DMS 273 treated with DMSO at 0.1 percent for 48 hours (cell line): Measurements from ENCODE around the gene GATM.

ENCODE experiments used
- DNase-seq: peaks from one replicate; lab custom pipeline; 2025; lab: John Stamatoyannopoulos, UW

The GATM gene, protein sequence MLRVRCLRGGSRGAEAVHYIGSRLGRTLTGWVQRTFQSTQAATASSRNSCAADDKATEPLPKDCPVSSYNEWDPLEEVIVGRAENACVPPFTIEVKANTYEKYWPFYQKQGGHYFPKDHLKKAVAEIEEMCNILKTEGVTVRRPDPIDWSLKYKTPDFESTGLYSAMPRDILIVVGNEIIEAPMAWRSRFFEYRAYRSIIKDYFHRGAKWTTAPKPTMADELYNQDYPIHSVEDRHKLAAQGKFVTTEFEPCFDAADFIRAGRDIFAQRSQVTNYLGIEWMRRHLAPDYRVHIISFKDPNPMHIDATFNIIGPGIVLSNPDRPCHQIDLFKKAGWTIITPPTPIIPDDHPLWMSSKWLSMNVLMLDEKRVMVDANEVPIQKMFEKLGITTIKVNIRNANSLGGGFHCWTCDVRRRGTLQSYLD

DNA sequence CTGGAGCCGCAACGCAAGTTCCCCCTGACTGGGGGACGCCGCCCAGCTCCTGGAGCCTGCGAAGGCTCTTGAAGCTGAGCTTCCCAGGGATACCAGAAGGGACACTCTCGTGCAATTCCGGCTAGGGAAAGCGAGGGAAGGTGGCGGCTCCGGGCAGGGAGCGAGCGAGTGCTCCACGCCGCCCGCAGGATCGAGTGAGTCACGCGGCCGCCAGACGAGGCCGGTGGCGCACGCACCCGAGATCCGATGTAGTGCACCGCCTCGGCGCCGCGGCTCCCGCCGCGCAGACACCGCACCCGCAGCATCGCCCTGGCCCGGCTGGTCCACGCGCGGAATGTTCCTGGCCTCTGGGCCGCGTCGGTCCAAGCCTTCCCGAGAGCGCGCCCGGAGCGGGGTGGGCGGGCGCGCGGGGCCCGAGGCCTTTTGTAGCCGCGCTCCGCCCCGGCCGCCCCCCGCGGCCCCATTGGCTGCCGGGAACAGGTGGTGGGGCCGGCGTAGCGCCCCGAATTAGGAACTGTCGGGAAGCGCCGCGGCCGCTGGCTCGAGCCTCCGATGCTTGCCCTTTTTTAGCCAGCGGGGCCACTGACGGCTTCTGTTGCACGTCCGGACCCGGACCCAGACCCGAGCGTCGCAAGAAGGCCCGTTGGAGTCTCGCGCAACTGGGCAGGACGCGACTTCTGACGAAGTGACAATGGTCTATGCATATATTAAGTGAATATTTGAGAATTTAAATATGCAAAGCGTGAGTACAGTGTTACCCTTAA, at the start of gene GATM:
Gene GATM (minus strand): TSS at position 396 of the 764 bp plus-strand sequence. CDS start 91 bp downstream, at position 305.
- peak; percentile 43 for DNase-seq

DNA sequence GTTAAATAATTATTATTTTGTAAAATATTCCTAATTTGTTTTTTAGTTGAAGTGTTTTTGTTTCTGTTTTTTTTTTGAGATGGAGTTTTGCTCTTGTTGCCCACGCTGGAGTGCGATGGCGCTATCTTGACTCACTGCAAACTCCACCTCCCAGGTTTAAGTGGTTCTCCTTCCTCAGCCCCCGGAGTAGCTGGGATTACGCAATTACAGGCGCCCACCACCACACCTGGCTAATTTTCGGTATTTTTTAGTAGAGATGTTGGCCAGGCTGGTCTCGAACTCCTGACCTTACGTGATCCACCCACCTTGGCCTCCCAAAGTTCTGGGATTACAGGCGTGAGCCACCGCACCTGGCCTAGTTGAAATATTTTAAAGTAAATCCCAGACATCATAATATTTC, 48.7 kb upstream of the GATM start:
- DNase-seq = no peak

DNA sequence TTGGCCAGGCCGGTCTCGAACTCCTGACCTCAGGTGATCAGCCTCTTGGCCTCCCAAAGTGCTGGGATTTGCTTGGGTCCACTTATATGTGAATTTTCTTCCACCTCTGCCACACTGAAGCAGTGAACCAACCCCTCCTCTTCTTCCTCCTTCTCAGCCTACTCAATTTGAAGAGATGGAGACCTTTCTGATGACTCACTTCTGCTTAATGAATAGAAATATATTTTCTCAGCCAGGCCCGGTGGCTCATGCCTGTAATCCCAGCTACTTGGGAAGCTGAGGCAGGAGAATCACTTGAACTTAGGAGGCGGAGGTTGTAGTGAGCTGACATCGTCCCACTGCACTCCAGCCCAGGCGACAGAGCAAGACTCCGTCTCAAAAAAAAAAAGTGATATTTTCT, 46.8 kb upstream of the GATM start:
- DNase-seq = no peak

DNA sequence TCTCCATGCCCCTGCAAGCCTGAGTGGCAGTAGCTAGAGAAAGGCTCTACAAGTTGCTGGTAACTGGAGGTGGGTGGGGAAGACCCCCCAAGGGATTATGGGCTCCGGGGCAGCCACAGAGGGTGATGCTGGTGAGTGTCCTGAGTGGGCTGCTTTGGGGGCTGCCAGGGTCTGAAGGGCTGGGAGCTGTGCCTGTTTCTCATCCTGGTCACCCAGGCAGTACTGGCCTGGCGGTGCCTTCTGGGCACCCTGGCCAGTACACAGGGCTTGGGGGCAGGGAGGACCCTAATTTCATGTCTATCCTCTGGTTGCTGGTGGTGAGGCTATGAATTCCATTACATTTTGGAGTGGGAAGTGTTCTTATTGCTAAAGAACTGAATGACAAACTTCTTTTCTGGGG, 46.1 kb upstream of the GATM start:
- DNase-seq = no peak

DNA sequence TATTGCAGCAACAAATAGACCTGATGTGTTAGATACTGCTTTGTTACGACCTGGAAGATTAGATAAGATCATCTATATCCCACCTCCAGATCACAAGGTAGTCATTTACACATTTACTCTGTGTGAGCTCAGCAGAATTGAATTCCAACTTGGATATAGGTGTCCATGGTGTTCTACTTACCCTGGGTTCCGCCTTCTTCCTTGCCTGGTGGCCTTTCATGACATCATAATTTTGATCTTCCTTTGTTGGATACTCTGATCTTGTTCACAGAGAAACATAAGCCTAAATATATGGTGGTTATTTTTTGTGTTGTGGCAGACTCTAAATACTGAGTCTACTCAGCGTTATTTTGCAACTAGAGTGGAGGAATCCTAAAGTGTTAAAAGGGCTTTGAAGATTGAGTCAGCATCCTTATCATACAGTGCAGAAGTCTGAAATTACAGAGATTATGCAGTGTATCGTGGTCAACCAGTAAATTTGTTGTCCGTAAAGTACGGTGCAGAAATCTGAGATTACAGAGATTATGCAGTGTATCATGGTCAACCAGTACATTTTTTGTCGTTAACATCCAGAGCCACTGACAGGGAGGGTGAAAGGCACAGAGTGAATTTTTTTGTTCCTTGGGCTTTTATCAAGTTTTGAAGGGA, 39.1 kb upstream of the GATM start:
- no peak for DNase-seq

DNA sequence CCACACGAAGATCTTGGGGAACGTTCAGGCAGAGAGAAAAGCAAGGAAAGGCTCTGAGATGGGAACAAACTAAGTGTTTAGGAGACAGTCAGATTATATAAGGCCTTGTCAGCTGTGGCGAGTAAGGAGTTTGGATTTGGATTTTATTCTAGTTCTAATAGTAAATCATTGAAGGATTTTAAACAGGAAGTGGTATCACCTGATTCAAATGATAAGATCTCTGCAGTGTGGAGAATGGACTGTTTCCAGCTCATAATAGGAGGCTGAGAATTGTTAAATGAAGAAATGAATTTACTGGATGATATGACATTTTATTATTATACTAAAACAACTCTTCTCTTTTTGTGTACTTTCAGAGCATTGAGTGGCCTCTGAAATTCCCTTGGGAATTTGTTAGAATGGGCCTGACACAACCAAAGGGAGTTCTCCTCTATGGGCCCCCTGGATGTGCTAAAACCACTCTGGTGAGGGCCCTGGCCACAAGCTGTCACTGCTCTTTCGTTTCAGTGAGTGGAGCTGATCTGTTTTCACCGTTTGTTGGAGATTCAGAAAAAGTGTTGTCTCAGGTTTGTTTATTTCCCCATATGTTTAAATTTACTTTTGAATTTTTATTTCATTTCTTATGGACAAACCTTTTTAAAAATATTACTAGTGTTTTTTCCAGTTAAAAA, 36.0 kb upstream of the GATM start:
- no peak for DNase-seq

DNA sequence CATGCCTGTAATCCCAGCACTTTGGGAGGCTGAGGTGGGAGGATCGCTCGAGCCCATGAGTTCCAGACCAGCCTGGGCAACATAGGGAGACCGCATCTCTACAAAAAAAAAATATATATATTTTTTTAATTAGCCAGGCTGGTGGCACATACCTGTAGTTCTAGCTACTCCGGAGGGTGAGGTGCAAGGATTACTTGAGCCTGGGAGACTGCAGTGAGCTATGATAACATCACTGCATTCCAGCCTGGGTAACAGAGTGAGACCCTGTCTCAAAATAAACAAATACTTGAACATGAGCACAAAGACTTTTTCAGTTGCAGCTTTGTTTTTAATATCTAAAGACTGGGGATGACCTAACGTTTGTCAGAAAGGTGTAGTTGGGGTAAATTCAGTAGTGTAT, 31.3 kb upstream of the GATM start:
- DNase-seq = no peak

DNA sequence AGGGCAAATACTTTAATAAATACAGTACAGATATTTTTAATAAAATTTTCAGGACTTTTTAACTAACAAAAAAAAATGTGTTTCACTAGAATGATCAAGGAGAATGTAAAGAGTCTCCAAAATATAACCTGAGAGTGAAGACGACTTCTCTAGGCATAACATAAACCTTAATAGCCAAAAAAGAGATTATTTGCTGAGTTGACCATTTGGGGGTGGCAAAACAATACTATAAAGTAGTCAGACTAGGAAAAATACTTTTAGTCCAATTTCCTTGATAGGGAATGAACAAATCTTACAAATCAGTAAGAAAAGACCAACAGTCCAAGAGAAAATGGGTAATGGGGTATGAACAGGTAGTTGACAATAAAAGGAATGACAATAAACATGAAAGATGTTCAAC, 29.4 kb upstream of the GATM start:
- DNase-seq = no peak

DNA sequence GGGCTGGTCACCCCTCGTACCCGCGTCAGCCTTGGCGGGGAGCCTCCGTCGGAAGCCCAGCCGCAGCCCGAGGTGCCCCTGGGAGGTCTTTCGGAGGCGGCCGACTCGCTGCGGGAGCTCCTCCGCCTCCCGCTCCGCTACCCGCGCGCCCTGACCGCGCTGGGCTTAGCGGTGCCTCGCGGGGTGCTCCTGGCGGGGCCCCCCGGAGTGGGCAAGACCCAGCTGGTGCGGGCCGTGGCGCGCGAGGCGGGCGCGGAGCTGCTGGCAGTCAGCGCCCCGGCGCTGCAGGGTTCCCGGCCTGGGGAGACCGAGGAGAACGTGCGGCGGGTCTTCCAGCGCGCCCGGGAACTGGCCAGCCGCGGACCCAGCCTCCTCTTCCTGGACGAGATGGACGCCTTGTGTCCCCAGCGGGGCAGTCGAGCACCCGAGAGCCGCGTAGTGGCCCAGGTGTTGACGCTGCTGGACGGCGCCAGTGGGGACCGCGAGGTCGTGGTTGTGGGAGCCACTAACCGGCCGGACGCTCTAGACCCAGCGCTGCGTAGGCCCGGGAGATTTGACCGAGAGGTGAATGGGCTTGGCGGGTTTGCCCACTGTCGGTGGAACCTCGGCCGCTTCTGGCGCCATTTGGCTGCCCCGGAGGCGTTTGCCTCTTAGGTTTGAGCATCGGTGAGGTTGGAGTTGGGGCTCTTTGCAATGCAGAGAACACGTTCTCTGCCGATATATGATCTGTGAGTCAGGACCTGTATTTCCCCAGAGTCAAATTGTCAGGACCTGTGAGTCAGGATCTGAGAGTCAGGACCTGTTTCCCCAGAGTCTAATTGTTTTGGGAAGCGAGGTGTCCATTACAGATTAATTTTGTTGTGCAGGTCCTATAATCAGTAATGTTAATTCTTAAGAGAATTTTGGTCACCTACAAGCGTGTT, 24.9 kb upstream of the GATM start:
- no peak for DNase-seq

DNA sequence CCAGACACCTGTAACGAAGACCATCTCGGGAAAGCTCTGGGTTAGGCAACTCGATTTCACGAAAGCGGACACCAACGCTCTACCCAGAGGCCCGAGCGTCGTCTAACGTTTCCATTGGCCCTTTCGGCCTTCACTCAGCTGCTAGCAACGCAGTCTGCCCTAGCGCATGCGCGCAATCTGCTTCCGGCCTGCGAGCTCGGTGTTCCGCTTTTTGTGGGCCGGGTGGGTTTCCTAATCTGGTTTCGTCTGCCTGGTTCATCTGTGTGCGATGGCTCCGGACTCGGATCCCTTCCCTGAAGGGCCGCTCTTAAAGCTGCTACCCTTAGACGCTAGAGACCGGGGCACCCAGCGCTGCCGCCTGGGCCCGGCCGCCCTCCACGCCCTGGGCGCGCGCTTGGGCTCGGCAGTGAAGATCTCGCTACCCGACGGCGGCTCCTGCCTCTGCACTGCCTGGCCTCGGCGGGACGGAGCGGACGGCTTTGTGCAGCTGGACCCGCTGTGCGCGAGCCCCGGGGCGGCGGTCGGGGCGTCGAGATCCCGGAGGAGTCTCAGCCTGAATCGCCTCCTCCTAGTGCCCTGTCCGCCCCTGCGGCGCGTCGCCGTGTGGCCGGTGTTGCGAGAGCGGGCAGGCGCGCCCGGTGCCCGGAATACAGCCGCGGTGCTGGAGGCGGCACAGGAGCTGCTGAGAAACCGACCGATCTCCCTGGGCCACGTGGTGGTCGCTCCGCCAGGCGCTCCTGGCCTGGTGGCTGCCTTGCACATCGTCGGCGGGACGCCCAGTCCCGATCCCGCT, 24.0 kb upstream of the GATM start:
- DNase-seq = peak; percentile 91

DNA sequence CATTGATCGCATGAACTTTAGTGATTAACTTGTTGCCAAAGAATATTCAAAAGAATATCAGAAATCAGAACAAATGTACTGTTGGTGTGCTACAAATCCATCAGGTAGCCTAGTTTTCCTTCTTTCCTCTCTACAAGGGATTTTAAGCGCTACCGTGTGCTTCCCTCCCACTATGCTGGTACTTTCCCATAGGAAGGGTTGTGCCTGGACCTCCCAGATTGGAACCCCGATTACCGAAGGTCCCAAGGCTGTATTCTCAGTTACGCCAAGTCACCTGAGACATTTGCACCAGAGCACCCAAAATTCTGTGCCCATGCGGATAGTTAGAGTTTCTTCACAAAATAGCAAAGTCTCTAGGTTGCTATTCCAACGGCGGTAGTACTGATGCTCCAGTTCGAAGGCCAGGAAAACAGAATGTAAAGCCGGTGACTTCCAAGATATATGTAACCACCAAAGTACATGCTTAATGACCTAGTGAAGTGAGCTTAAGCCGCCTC, 23.4 kb upstream of the GATM start:
- DNase-seq = no peak

DNA sequence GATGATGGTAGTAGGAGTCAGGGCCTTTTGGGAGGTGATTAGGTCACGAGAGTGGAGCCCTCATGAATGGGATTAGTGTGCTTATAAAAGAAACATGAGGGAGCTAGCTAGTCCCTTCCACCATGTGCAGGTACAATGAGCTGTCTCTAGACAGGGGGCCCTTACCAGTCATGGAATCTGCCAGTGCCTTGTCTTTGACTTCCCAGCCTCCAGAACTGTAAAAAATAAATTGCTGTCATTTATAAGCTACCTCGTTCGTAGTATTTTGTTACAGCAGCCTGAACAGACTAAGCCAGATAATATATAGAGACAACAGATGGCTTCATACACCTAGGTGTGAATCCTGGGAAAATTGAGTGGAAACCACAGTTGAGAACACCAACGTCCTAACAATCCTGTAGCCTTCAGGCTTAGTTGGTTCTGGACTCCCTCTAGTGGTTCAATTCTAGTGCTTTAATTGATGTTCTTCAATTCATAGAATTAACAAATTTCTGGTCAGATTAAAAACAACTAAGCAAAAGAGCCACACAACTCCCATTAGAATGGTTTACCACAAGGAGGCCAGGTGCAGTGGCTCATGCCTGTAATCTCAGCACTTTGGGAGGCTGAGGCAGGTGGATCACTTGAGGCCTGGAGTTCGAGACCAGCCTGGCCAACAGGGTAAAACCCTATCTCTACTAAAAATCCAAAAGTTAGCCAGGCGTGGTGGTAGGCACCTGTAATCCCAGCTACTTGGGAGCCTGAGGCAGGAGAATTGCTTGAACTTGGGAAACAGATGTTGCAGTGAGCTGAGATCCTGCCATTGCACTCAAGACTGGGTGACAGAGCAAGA, 21.3 kb upstream of the GATM start:
- peak; percentile 50 for DNase-seq

DNA sequence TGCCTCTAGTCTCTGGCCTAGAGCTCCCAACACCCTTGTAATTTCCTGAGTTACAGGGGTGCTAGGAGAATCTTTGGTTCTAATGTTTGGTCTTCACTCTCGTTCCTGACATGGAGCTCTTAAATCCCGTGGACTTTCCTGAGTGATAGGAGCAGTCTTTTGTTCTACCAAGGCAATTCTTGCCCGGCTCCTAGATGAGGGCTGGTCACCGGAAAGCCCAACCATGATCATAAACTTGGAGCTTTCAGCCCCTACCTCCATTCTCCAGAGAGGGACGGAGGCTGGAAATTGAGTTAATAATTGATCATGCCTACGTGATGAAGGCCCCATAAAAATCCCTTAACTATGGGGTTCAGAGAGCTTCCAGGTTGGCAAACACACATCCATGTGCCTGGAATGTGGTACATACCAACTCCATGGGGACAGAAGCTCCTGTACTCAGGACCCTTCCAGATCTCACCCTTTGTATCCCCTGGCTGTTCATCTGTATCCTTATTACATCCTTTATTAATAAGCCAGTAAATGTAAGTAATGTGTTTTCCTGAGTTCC, 18.8 kb upstream of the GATM start:
- no peak for DNase-seq

DNA sequence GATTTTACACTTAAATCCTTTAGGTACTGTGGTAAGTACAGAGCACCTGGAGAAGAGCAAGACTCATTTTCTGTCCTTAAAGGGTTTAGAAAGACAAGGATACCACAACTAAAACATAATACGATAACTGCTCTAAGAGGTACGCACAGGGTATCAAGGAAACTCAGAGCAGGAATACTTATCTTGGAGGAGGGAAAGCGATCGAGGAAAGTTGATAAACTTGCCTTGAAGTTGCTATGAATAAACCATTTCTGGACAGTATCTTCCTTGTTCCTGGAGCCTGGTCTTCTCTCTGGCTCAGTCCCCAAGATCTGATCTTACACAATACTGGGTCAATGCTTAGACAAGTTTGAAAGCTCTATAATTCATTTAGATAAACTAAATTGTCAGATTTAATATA, 17.6 kb upstream of the GATM start:
- DNase-seq = no peak

DNA sequence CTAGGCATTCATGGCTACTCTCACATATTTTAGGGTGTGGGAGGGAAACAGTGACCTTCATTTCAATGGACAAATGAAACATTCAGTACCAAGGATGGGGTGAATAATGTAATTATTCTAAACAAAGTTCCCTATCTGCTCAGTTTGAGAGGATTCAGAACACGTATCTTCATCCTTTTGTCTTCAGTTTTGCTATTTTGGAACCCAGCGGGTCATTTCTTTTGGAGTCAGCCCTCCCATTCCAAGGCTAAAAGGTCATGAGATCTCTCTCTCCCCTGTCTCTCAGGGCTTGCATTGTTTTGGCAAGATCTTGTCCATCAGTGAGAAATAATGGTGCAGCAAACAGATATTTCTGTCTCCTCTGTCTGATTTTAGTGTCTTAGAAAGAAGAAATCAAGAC, 16.3 kb upstream of the GATM start:
- DNase-seq = no peak

DNA sequence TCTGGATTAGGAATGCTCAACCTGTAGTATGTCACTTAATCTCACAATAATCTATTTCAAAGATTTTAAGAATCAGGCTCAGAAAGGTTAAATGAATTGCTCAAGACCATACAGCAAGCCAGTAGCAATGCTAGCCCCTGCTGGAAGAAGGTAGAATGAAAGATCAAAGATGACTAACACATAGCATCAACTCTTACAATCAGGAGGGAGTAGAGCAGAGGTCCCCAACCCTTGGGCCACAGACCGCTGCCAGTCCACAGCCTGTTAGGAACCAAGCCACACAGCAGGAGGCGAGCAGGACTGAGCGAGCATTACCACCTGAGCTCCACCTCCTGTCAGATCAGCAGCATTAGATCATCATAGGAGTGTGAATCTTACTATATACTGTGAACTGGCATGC, 15.5 kb upstream of the GATM start:
- DNase-seq = no peak

DNA sequence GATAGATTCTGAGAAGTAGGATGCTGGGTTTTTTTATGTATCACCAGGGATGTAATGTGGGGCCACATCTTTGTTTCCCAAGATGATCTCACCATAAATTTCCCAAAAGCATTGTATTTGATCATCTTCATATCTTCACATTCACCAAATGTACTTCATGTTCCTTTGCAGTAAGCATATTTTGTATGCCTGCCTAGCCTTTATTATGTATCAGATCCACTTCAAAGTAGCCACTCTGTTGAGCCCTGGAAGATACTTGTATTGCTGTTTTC, 14.2 kb upstream of the GATM start:
- no peak for DNase-seq

DNA sequence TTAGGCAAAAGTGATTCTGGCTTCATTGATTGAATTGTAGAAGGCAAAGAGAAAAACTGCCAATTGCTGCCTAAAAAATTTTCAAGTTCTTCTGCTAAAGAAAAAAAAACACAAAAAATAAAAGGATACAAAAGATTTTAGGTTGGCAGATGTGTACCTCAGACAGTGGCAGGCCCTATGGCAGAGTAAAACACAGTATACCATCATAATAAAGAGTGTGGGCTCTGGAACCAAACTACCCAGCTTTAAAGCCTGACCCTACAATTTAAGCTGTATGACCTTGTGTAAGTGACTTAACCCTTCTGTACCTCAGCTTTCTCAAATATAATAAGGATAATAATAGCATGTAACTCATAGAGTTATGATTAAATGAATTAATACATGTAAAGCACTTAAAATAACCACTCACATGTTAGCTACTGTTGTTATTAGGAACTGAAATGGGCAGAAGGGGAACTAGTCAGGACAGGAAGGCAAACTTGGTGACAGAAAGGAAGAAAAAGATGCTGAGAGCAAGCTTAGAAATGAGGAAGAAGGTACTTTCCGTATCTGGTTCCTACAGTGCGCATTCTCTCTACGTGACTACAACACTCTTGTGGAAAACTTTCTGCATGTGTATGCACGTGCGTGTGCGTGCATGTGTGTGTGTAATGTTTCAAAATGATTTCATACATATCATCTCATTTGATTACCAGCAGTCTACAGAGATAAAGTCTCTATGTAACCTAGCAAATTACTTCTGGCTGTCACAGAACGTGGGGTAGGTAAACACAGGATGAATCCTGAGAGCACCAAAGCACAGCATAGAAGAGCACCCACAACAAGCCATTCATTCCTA, 13.6 kb upstream of the GATM start:
- no peak for DNase-seq
